ENCODE results near the gene RGR.

DNA sequence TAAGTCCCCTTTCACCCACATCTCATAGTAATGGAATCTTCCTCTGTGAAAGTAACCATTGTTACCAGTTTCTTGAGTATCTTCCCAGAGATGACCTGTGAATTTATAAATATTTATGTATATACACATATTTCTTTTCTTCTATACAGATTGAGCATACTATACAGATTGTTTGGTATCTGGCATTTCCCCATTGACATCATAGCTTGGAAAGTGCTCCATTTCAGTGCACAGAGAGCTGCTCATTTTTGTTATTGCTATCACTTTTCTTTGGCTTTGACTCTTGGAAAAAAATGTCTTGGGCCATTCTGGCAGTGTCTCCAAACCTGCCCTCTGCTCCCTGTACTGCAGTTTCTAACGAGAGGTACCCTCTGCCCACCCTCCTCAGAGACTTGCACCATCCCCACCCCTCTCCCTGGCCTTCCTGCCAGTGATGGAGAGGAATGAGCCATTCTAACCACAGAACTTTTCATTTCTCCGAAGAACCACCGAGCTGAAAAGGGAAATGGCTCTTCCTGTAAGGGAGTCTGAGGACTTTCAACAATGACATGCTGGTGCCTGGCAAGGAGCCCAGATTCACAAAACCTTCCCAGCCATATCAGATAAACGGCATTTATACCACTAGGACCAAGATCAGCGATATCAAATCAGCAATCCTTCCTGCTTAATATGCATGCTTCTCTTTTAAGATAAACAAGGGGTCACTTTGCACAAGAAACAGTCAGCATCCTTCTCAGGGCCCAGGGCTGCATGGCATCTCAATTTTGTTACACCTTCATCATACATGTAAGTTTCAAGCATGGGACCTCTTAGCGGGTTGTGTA lies 63.8 kb downstream of the RGR start:
- TF ChIP-seq, protein P1, sequence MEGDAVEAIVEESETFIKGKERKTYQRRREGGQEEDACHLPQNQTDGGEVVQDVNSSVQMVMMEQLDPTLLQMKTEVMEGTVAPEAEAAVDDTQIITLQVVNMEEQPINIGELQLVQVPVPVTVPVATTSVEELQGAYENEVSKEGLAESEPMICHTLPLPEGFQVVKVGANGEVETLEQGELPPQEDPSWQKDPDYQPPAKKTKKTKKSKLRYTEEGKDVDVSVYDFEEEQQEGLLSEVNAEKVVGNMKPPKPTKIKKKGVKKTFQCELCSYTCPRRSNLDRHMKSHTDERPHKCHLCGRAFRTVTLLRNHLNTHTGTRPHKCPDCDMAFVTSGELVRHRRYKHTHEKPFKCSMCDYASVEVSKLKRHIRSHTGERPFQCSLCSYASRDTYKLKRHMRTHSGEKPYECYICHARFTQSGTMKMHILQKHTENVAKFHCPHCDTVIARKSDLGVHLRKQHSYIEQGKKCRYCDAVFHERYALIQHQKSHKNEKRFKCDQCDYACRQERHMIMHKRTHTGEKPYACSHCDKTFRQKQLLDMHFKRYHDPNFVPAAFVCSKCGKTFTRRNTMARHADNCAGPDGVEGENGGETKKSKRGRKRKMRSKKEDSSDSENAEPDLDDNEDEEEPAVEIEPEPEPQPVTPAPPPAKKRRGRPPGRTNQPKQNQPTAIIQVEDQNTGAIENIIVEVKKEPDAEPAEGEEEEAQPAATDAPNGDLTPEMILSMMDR (IDR thresholded peaks at IDR 0.05): no peak
- TF ChIP-seq POLR2A (IDR thresholded peaks at IDR 0.05): no peak
